GM18505 (cell line): Measurements from ENCODE around the gene ORMDL2.
A peak's percentile ranks its signal among the peaks of the same experiment; 100 is the strongest.
"Not testable (repeated sequence)": the region's sequence is repeated elsewhere in the genome, so short reads cannot be mapped to it uniquely, and the experiment has no call there.

ENCODE experiments used
- ATAC-seq: cut with Tn5 transposase; IDR thresholded peaks from one replicate; pipeline ENCODE4 v1.9.1; 2021; ENCODE audit not compliant: unreplicated experiment
- POLR2A ChIP-seq: IDR thresholded peaks from 4 replicates; pipeline ENCODE4 v1.6.1; 2011; ENCODE audit warnings: borderline replicate concordance; ENCODE audit not compliant: insufficient read depth, insufficient read length; ENCODE audit errors: extremely low read depth

Gene ORMDL2

GRCh38 chr12:55815473-55815872, 2.4 kb upstream of the ORMDL2 start:
- ATAC-seq = no peak
- TF ChIP-seq POLR2A = no peak

GRCh38 chr12:55816881-55817344, 928 bp upstream of the ORMDL2 start:
- no peak for ATAC-seq
- TF ChIP-seq POLR2A = no peak

GRCh38 chr12:55818140-55818728, 393 bp downstream of the ORMDL2 start:
- no peak for TF ChIP-seq POLR2A
- ATAC-seq = peak; percentile 31

- no peak for ATAC-seq
- no peak for TF ChIP-seq POLR2A
These were observed 1.0 kb downstream of the ORMDL2 start for GRCh38 chr12:55818886-55819285.

GRCh38 chr12:55820679-55821078, 2.8 kb downstream of the ORMDL2 start:
- no peak for TF ChIP-seq POLR2A
- ATAC-seq = no peak

- TF ChIP-seq POLR2A = no peak
- ATAC-seq = no peak
These were observed 4.4 kb downstream of the ORMDL2 start for GRCh38 chr12:55822228-55822627.

GRCh38 chr12:55823419-55823818, 5.6 kb downstream of the ORMDL2 start:
- ATAC-seq = no peak

GRCh38 chr12:55824726-55825125, 6.9 kb downstream of the ORMDL2 start:
- no peak for ATAC-seq

More at GRCh38 chr12:55823419-55823818, 5.6 kb downstream of the ORMDL2 start:
- no peak for TF ChIP-seq POLR2A

GRCh38 chr12:55827806-55828205, 10.0 kb downstream of the ORMDL2 start:
- ATAC-seq = no peak

More at GRCh38 chr12:55824726-55825125, 6.9 kb downstream of the ORMDL2 start:
- TF ChIP-seq POLR2A = peak; percentile 24

GRCh38 chr12:55828357-55828756, 10.5 kb downstream of the ORMDL2 start:
- no peak for TF ChIP-seq POLR2A
- ATAC-seq = no peak

More at GRCh38 chr12:55827806-55828205, 10.0 kb downstream of the ORMDL2 start:
- TF ChIP-seq POLR2A = no peak

- peak; percentile 25 for ATAC-seq
These were observed 12.2 kb downstream of the ORMDL2 start for GRCh38 chr12:55829967-55830600.

GRCh38 chr12:55830601-55831446, 13.0 kb downstream of the ORMDL2 start:
- ATAC-seq = no peak
- TF ChIP-seq POLR2A = peak; percentile 59

More at GRCh38 chr12:55829967-55830600, 12.2 kb downstream of the ORMDL2 start:
- TF ChIP-seq POLR2A = no peak

GRCh38 chr12:55831447-55831815, 13.6 kb downstream of the ORMDL2 start:
- TF ChIP-seq POLR2A = no peak
- ATAC-seq = no peak

- no peak for ATAC-seq
- no peak for TF ChIP-seq POLR2A
These were observed 15.2 kb downstream of the ORMDL2 start for GRCh38 chr12:55833056-55833455.

- ATAC-seq = not testable (repeated sequence)
These were observed 16.6 kb downstream of the ORMDL2 start for GRCh38 chr12:55834400-55834799.
